GM10248 (cell line): ENCODE measurements around the gene STX8.

Source experiments
- CTCF ChIA-PET: fragments of 300-600 bp; sonication (Branson Sonifier 250); formaldehyde crosslinking; extraction: SDS; loops from one replicate; lab custom pipeline; 2021; ENCODE audit warnings: antibody characterized with exemption; lab: Yijun Ruan, JAX
- POLR2A ChIA-PET: fragments of 350-650 bp; sonication (Branson Sonifier 250); formaldehyde crosslinking; extraction: SDS; loops from one replicate; lab custom pipeline; 2020; ENCODE audit warnings: antibody characterized with exemption; lab: Yijun Ruan, JAX
- DNase-seq: peaks from one replicate; pipeline ENCODE4 v3.0.0; 2012; ENCODE audit errors: extremely low spot score
- CTCF ChIP-seq: IDR thresholded peaks from 2 replicates; pipeline ENCODE4 v1.5.1; 2012; ENCODE audit warnings: mild to moderate bottlenecking, low read depth; ENCODE audit errors: extremely low read depth, missing control alignments, control extremely low read depth

The STX8 gene

DNA sequence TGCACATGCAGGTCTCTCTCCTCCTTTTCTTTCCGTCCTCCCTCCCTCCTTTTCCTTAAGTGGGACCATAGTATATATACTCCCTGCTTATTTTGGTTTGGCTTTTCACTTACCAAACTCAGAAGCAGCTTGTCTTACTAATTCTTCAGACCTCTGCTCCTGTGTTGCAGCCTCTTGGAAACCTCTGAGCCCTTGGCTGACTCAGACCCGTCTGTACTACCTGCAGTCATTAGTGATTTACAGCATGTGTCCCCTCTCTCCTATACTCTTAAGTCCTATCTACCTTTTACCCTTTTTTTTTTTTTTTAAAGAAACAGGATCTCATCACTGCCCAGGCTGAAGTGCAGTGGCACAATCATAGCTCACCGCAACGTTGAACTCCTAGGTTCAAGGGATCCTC is 207.0 kb downstream of the STX8 start:
- no peak for TF ChIP-seq CTCF
- ChIA-PET CTCF (interaction anchor here (1.7 kb wide), 1 partner anchor 77 kb away, joined by 4 read pairs; no protein-coding TSS in a partner anchor), POLR2A (no interaction called here)
- no peak for DNase-seq

DNA sequence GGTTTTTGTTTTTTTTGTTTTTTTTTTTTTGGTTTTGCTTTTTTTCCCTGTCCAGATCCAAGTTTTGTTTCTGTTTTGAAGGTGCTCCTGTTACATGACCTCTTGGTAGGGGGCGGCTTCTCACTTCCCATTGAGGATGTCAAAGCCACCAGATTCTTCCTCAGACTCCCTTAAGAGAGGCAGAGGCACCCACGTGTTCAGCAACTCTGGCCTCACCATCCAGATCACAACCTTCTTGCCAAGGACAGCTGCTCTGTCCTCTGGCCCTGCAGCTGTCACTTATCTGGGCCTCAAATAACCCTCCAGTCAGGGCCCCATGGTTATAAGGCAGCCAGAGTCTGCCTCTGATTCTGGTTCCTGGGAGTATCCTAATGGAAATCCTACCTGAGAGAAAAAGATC is 208.5 kb downstream of the STX8 start:
- DNase-seq, result no peak
- POLR2A ChIA-PET, result no interaction called here
- CTCF ChIA-PET, result no interaction called here
- TF ChIP-seq CTCF, result no peak

GRCh38 chr17:9364837-9365430 is 210.7 kb downstream of the STX8 start:
- ChIA-PET CTCF (interaction anchor here (1.2 to 1.4 kb wide), 2 partner anchors 13 to 16 kb away, joined by 3 to 6 read pairs; no protein-coding TSS in a partner anchor), POLR2A (no interaction called here)
- DNase-seq, result no peak
- TF ChIP-seq CTCF, result no peak

GRCh38 chr17:9363440-9364350 is 211.9 kb downstream of the STX8 start:
- TF ChIP-seq CTCF, result no peak
- DNase-seq, result no peak
- CTCF ChIA-PET, result interaction anchor here (1.2 to 1.6 kb wide), 3 partner anchors 9 to 15 kb away, joined by 3 to 6 read pairs (median 3); no protein-coding TSS in a partner anchor
- POLR2A ChIA-PET, result no interaction called here

GRCh38 chr17:9361188-9361955 is 214.2 kb downstream of the STX8 start:
- no peak for TF ChIP-seq CTCF
- CTCF ChIA-PET, result no interaction called here
- POLR2A ChIA-PET, result no interaction called here
- DNase-seq, result no peak

- POLR2A ChIA-PET, result interaction anchor here (0.7 kb wide), 1 partner anchor 103 kb away, joined by 5 read pairs; no protein-coding TSS in a partner anchor
- DNase-seq, result no peak
- no peak for TF ChIP-seq CTCF
- CTCF ChIA-PET, result no interaction called here
Measured at GRCh38 chr17:9360677-9361081, 214.9 kb downstream of the STX8 start.
